HG02678 (cell line): ENCODE measurements around the gene TNFRSF1A.
"Not testable (repeated sequence)": the region's sequence is repeated elsewhere in the genome, so short reads cannot be mapped to it uniquely, and the experiment has no call there.

Experiments
- ATAC-seq: cut with Tn5 transposase; IDR thresholded peaks from one replicate; pipeline ENCODE4 v1.9.1; 2021; ENCODE audit warnings: mild to moderate bottlenecking, moderate library complexity; ENCODE audit not compliant: unreplicated experiment

Gene TNFRSF1A

DNA sequence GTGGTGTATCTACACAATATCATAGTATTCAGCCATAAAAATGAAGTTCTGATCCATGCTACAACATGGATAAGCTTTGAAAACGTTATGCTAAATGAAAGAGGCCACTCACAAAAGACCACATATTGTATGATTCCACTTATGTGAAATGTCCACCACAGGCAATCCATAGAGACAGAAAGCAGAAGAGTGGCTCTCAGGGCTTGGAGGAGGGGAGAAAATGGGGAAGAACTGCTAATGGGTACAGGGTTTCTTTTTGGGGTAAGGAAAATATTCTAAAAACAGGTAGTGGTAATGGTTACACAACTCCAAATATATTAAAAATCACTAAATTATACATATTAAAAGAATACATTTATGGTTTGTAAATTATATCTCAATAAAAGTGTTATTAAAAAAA is 17.0 kb upstream of the TNFRSF1A start:
- ATAC-seq = no peak

DNA sequence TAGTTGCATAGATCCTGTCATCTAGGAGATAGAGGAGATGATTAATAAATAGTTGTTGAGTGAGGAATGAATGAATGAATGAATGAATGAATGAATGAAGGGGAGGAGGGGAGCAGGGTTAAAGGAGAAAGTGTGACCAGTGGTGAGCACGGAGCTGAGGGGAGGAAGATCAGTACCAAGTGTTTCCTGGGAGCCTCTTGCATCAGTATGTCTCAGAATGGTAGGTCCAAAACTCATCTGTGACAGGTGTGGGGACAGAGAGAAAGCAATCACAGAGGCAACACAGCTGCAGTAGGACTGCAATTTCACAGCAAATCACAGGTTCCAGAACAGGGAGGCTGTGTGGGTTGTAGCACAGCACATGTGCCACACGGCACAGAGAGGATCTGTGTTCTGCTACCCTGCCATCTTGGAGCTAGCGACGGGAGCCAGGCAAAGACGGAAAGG is 14.5 kb upstream of the TNFRSF1A start:
- ATAC-seq = no peak

DNA sequence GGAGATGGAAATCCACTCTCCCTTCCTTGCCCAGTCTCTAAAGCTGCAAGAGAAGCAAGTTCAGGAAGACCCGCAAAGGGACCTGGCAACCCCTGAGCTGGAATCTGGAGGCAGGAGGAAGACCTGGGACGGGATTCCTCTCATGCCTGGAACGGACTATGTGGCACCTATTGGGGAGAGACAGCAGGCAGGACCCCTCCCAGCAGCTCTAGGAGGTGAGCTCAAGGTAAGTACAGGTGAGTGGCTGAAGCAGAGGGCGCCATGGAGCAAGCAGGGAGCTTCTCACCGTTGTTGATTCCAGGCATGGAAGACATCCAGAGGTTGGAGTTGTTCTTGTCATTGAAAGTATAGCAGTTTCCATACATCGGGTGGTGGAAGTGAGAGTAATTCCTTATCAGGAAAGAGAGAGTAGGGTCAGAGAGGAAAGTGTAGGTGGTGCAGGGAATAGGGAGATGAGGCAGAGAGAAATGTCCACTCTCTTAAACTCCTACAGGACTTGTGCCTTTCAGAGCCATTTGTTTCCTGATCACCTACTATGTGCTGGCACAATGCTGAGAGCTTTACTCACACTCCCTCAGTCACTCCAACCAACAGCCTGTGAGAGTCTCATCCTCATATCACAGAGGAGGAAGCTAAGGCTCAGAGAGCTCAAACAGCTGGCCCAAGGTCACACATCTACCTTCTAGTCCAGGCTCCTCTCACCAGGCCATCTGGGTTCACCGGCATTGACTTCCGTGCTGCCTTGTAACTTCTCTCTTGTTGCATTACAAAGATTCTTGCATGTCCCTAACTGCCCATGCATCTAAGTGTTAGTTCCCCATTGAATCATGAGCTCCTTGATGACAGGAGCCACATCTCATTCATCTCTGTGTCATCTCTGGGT is 13.9 kb upstream of the TNFRSF1A start:
- no peak for ATAC-seq

DNA sequence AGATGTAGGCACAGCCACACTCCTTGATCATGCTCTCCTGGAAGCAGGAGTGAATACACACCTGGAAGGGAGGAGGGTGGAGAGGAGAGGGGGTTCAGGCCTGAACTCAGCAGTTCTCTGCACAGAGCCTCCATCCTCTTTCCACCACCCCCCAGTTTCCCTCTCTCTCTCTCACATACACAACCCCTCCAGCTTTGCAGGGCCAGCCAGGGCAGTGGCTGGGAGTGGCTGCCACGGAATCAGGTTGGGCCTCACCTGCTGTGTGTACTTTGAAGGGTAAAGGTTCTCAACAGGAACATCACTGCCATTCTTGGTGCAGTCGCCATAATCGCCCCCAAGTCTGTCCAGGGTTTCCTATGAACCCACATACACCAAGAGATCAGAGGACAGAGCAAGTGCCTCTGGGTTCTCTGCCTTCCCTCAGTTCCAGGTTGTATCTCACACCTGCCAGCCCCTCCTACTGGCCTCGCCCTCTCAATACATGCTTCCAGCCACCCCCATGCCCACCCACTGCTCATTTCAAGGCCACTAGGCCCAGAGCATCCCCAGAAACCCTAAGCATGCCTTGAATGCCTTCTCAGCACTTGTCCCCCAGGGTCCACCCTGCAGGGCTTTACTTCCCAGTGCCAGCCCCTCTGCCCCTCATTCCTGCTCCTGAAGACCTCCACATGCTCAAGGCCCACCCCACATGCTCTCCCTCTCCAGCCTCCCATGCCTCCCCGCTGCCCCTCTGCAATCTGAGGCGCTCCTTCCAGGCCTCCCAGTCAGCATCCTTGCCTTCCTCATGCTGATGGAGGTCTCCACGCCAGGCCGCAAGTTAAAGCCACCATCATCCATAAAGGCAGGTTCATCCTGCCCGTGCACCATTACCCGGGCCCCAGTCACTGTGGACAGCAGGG is 12.9 kb upstream of the TNFRSF1A start:
- no peak for ATAC-seq

DNA sequence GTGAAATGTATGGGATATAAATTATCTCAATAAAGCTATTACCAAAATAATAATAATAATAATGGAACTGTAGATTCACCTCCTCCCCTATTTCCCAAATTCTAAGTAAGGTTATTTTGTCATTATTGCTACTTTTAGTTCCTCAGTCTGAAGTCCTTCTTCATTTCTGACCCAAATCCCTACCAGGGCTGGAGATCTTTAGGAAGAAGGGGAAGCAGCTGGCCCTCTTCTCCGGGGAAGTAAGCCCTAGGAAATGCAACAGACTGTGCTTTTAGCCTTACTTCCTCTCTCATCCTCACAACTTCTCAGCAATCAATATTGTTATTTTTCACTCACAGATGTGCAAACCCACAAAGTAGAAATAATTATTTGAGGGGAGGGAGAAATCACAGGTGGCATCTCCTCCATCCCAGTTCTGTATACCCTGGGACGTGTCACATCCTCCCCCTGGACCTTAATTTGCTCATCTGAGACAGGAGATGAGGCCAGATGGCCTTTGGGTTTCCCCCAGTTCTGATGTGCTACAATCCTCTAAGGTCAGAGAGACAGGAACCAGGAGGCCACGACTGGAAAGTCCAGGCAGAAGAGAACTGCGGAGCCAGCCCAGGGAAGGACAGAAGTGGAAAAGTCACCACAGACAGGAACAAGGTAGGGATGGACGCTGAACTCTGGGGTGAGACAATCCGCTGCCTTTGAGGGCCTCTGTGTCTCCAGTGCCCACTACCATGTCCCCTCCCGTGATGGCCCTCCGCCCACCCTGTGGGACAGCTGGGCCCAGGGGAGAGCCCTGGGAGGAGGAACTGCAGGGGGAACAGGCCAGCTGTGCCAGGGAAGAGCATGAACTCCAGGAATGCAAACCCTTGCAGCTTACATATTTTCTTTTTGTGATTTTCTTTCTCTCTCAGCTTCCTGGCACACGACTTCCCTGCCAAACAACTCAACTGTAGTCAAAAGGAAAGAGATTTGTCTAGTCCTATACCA is 10.6 kb upstream of the TNFRSF1A start:
- ATAC-seq = no peak

DNA sequence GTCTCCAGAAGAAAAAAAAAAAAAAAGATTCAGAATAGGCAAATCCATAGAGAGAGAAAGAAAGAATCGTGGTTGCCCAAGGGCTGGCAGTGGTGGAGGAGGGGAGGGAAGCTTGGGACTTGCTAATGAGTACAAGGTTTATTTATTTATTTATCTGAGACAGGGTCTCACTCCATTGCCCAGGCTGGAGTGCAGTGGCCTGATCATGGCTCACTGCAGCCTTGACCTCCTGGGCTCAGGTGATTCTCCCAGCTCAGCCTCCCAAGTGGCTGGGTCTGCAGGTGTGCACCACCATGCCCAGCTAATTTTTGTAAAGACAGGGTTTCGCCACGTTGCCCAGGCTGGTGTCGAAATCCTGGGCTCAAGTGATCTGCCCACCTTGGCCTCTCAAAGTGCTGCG is 9.7 kb upstream of the TNFRSF1A start:
- no peak for ATAC-seq

DNA sequence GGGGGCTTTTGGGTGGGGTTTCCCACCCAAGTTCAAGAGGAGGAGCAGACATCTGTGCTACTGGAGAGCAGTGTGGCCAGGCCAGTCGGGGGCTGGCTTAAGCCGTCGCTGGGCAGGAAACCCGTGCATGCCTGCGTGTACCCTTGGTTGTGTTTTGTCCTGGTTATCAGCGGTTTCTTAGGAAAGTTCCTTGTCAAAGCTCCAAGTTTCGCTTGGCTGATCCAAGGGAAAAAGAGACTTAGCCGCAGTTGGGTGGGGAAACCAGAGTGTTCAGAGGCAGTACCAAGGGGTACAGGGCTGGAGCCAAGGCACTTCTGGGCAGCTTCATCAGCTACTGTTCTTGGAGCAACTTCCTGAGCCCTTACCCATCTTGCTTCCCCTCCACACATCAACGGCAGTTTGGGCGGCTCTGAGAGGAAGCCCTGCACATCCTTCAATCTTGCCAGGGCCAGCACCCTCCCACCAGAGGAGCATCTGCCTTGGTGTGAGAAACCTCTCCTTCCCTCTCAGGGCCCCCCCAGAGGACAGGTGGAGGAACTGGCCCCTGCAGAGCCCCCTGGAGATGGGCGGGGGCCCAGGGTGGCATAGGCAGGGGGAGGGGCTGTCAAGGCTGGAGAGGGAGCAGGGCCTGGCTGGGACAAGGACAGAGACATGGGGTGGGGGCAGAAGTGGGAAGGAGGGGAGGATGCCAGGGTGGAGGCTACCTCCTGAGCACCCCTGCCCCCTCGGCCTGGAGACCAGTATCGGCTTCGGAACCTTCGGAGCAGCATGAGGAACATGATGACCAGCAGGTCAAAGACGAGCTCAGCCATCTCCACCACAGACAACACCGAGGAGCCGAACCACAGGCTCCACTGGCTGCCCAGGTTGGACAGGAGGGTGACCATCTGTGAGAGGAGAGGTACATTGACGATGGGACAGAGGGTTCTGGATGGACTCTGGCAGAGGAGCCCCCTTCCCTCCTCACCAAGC is 5.8 kb upstream of the TNFRSF1A start:
- ATAC-seq = no peak

DNA sequence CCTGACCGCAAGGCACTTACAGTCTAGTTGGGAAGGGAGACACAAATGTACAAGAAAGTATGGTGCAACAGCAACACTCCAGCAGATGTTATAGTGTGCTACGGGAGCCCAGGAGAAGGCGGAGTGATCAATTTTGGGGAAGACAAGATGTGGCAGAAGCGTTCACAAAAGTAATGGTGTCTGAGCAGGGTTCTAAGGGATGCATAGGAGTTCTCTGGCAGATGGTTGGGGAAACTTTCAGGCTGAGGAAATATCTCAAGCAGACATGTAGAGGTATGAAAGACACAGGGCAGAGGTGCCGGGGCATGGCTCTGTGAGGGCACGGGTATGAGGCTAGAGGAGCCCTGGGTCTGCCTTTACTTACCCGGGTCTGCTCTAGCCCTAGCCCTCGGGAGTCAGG is 5.1 kb upstream of the TNFRSF1A start:
- no peak for ATAC-seq

DNA sequence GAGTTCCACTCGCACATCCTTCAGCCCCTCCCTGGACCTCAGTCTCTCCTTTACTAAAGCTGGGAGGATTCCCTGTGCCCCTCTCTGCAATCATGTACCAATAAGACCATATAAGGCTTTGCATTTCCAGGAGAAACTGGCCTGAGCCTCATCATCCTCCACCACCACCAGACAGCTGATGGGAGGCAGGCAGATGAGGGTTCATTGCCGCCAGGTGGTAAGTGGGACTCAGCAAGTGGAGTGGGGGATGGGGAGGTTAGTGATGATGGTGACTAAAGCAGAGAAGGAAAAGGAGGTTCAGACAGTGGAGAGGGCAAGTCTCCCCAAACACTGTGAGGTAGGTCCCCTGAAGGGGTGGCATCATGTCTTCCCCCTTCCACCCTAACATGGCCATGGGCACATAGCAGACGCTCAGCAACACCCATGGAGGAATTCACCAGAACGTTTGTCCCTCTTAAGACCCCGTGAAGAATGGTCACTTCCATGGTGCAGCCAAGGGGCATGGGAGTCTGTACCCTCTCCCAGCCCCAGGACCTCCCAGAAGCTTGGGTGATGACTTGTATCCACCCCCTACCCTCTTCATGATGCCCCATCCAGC is 4.5 kb upstream of the TNFRSF1A start:
- no peak for ATAC-seq

DNA sequence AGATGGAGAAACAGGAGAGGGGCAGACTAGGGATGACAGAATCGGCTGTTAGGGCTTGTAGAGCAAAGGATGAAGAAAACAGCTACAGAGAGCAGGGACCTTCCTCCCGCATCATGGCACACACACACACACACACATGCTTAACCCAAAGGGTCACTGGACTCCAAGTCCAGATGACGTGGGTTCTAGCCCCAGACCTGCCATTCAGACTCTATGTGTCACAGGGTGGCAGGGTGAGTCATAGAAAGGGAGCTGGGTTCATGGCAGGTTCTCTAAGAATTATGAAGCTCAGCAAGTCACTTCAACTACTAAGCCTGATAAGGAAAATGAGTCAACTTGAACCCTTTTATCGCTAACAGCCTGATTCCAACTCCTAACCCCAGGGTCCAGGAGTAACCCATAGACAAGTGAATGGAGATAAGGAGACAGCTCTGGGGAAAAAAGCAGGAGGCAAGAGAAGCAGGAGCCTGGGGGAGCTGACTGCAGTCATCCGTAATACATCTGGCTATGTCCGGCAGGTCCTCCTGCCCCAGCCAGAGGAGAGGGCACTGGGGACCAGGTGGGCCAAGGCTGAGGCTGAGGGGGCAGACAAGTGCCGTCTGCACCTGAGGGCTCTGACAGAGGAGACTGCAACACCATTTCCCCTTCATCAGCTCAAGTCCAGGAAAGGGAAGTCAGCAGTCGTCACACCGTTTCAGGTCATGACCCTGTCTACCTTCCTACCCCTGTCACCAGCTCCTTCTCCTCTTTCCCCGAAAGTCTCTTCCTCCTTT is 3.6 kb upstream of the TNFRSF1A start:
- ATAC-seq = no peak

DNA sequence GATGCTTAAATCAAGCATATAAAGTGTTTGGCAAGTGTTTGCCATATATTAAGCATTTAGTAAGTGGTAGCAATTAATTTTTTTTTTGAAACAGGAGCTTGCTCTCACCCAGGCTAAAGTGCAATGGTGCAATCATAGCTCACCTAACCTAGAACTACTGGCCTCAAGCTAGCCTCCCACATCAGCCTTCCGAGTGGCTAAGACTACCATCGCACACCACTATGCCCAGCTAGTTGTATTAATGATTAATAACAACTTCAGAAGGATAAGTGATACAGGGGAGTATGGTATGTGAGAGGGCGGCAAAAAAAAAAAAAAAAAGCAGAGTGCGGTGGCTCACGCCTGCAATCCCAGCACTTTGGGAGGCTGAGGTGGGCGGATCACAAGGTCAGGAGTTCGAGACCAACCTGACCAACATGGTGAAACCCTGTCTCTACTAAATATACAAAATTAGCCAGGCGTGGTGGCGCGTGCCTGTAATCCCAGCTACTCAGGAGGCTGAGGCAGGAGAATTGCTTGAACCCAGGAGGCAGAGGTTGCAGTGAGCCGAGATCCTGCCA is 2.3 kb upstream of the TNFRSF1A start:
- ATAC-seq = not testable (repeated sequence)

DNA sequence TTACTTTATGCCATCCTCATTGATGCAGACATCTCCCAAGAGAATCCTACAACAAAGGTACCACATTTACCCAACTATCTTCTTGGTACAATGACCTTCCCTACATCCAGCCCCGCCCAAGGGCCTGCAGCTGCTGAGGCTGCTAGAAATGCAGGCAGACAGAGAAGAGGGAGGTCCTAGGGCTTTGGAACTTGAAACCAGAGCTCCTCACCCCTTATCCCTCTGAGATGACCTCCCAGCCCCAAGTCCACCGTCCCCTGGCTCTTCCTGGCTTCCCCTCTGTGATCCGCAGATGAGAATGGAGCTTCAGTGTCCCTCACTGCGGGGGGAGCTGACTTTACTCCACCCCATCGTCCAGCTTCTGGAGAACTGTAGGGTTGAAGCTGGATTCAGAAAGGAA is 1.6 kb upstream of the TNFRSF1A start:
- no peak for ATAC-seq

DNA sequence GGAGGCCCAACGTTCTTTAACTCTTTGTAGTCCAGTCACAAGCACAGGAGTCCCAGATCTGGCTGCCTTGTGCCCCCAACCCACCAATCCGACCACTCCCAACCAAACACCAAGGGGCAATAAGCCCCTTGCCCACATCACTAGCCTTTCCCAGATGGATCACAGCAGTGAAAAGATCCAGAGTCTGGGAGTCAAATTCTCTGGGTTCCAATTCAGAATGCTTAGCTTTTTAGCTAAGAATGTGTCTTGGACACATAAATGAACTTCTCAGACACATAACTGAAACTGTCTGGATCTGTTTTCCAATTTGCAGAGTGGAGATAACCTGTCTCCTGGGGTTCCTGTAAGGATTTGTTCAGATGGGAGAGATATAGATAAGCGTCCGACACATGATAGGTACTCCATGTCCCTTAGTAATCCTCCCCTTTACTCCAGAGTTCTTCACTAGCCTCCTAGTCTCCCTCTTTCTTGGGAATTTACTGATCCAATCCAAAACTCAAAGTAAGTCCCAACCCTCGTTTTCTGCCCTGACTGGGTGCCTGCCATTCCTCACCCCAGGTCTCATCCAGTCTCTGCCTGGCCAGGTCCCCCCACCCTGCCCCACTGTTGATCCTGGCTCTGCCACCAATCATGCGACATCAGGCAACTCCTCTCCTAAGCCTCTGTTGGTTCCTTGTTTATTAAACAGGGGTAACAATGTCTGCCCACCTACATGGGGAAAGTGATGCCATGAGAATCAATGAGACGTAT is 439 bp upstream of the TNFRSF1A start:
- ATAC-seq = no peak

DNA sequence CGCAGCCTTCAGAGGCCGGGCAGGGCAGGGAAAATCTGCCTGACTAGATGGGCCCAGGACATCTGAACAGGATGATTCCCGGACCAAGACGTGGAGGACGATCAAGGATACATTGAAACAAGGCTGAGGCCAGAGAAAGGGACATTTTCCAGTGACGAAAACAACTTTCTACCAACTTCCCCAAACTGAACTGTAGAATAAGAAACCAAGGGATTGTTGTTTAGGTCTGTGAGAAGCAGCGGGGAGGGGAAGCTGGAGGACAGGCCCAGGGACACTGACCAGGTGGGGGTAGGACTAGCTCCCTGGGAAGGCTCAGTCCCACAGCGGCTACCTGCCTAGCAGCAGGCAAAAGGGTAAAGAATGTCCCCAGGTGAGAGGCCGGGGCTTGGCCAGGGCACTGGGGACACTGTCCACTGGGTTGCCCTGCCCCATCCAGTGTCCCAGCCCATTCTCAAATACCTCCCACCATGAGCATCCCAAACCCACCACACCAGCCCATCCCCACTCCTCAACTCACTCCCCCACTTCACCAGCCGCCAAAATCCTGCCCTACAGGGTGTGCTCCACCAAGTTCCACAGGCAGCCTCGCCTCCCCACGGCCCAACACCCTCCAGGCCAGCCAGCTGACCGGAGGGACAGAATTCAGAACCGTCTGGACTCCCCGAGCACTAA is 995 bp downstream of the TNFRSF1A start:
- no peak for ATAC-seq

DNA sequence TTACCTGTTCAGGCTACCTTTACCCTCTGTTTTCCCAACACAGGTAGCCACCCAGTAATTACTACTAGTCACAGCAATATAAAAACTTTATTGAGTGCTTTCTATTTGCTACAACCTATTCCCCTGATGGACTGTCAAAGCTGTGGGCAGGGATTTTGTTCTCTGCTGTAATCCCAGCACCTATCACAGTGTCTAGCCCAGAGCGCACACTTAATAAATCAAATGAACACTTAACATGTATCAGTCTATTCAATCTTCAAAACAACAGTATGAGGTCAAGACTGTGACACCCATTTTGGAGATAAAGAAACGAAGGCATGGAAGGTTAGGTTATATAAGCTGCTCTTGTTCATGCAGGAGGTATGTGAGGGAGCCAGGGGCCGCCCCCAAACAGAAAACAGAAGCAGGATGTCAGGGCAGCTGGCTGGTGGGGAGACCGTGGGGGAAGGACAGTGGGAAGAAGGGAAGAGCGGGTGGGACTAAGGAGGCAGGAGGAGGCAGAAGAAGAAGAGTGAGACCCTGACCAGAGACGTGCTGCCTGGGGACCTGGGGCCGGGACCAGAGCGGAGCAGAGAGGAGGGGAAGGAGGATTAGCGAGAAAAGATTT is 1.7 kb downstream of the TNFRSF1A start:
- no peak for ATAC-seq

DNA sequence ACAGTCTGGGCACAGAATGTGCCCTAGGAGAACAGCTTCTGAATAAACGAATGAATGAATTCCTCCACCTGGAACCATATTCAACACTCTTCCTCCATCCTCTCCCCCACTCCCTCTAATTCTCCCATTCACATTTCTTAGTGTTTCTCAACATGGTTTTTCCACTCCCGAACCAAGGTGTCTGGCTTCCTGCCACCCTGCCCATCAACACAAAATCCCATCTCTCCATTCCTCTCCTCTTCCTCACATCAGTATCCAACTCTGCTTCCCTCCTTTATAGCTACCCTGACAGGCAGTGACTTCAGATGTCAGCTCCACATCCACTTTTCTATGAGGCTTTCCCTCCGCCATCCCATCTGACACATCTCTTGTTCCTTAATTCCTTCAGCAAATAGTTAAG is 2.9 kb downstream of the TNFRSF1A start:
- no peak for ATAC-seq
